ENCODE results near the gene KRTAP10-12.
"Not testable (repeated sequence)": the region's sequence is repeated elsewhere in the genome, so short reads cannot be mapped to it uniquely, and the experiment has no call there.

The KRTAP10-12 gene

GRCh38 chr21:44677881-44678280 lies 19.1 kb upstream of the KRTAP10-12 start:
- H3K27me3 ChIP-seq (ENCODE audit: control insufficient read depth, insufficient read depth, low read length), result no peaks in the 10 kb centered on the region
- no peak overlapping the region for H3K4me3 ChIP-seq (ENCODE audit: low read depth, low read length)
- peaks cover 3% of the 10 kb centered on the region; the same call in 1 of the 2 replicates for H3K4me1 ChIP-seq (ENCODE audit: control insufficient read depth, insufficient read depth, low read length)
- no peak overlapping the region for H3K27ac ChIP-seq (ENCODE audit: low read depth, low read length)
- H3K9me3 ChIP-seq (ENCODE audit: control insufficient read depth, insufficient read depth, low read depth, low read length), result peaks cover 10% of the 10 kb centered on the region; the same call in 1 of the 2 replicates
- H3K9ac ChIP-seq (ENCODE audit: low read length), result no peak overlapping the region
- no peaks in the 10 kb centered on the region for H3K36me3 ChIP-seq (ENCODE audit: control insufficient read depth, insufficient read depth, low read length)

- Histone ChIP-seq H3K4me1 (ENCODE audit: control insufficient read depth, insufficient read depth, low read length) (peaks cover 3% of the 10 kb centered on the region; the same call in 1 of the 2 replicates), H3K4me3 (ENCODE audit: low read depth, low read length) (no peak overlapping the region)
Measured at GRCh38 chr21:44681152-44681551, 15.8 kb upstream of the KRTAP10-12 start.

DNA sequence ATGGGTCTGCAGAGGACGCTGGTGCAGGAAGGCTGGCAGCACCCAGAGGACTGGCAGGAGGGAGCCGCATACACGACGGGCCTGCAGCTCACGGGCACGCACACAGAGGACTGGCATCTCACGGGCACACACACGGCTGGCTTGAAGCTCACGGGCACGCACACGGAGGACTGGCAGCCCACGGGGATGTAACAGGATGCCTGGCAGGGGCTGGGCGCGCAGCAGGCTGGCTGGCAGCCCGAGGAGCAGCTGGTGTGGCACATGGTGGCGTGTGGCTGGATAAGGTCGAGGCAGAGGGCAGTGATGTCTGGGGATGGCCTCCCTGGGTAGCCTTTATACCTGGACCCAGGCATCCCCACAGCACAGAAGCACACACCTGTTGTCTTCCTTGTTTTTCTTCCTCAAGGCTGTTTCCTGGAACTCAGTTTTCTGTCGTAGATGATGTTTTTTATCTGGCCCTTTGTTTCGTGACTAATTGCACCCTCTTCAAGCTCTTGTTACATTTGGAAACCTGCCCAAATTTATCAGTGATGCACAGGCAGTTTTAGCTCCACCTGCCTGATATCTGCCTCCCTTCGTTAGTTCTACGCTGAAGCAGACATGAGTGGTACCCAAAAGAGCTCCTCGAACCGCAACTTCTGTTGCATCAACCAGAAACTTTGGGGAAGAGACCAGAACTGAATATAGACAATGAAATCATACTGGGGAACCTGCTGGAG lies 15.0 kb upstream of the KRTAP10-12 start, which contains the start of gene KRTAP12-1:
TSS of gene KRTAP12-1 (minus strand) at position 303 of the 719 bp plus-strand sequence. CDS start at position 263, 40 bp downstream.
- no peak within 1 kb of the TSS for H3K4me3 ChIP-seq (ENCODE audit: low read depth, low read length)
- no peak within 1 kb of the TSS for H3K27ac ChIP-seq (ENCODE audit: low read depth, low read length)
- no peaks in the 10 kb centered on the region for H3K27me3 ChIP-seq (ENCODE audit: control insufficient read depth, insufficient read depth, low read length)
- H3K9me3 ChIP-seq (ENCODE audit: control insufficient read depth, insufficient read depth, low read depth, low read length), result no peaks in the 10 kb centered on the region
- no peak within 1 kb of the TSS for H3K9ac ChIP-seq (ENCODE audit: low read length)
- no peaks in the 10 kb centered on the region for H3K36me3 ChIP-seq (ENCODE audit: control insufficient read depth, insufficient read depth, low read length)
- peaks cover 9% of the 10 kb centered on the region for H3K4me1 ChIP-seq (ENCODE audit: control insufficient read depth, insufficient read depth, low read length)

More at GRCh38 chr21:44681152-44681551, 15.8 kb upstream of the KRTAP10-12 start:
- Histone ChIP-seq H3K9me3 (ENCODE audit: control insufficient read depth, insufficient read depth, low read depth, low read length) (peaks cover 3% of the 10 kb centered on the region; the same call in 1 of the 2 replicates), H3K27me3 (ENCODE audit: control insufficient read depth, insufficient read depth, low read length) (no peaks in the 10 kb centered on the region), H3K27ac (ENCODE audit: low read depth, low read length) (no peak overlapping the region), H3K9ac (ENCODE audit: low read length) (no peak overlapping the region), H3K36me3 (ENCODE audit: control insufficient read depth, insufficient read depth, low read length) (no peaks in the 10 kb centered on the region)

DNA sequence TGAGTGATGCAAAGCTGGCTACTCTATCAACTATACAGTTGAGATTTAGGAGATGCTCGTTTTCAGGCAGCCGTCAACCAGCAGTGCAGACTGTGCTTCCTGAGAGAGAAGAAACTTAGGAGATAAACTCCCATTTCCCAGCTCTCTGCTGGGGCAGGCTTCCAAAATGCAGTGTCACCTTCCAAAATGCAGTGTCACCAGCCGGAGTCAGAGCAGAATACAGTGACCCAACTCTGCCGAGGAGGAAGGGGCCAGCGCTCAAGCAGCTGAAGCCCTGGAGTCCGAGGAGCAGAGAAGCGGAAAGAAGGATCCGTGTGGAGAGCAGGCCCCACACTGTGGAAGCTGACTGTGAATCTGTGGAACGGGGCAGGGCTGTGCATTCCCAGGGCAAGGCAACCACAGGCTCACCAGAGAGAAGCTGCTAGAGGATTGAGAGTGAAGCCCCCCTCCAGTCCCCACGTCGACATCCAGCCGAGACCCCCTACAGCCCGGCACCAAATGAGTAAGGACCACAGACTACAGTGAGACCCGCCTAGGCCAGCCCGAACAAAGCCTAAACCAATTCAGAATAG lies 14.3 kb upstream of the KRTAP10-12 start:
- H3K36me3 ChIP-seq (ENCODE audit: control insufficient read depth, insufficient read depth, low read length), result no peaks in the 10 kb centered on the region
- no peaks in the 10 kb centered on the region for H3K9me3 ChIP-seq (ENCODE audit: control insufficient read depth, insufficient read depth, low read depth, low read length)
- no peaks in the 10 kb centered on the region for H3K27me3 ChIP-seq (ENCODE audit: control insufficient read depth, insufficient read depth, low read length)
- no peak overlapping the region for H3K9ac ChIP-seq (ENCODE audit: low read length)
- peaks cover 16% of the 10 kb centered on the region for H3K4me1 ChIP-seq (ENCODE audit: control insufficient read depth, insufficient read depth, low read length)
- no peak overlapping the region for H3K4me3 ChIP-seq (ENCODE audit: low read depth, low read length)
- no peak overlapping the region for H3K27ac ChIP-seq (ENCODE audit: low read depth, low read length)

- Histone ChIP-seq H3K9ac (ENCODE audit: low read length) (no peak overlapping the region), H3K4me1 (ENCODE audit: control insufficient read depth, insufficient read depth, low read length) (peaks cover 17% of the 10 kb centered on the region), H3K27me3 (ENCODE audit: control insufficient read depth, insufficient read depth, low read length) (no peaks in the 10 kb centered on the region), H3K9me3 (ENCODE audit: control insufficient read depth, insufficient read depth, low read depth, low read length) (no peaks in the 10 kb centered on the region), H3K4me3 (ENCODE audit: low read depth, low read length) (no peak overlapping the region), H3K36me3 (ENCODE audit: control insufficient read depth, insufficient read depth, low read length) (no peaks in the 10 kb centered on the region), H3K27ac (ENCODE audit: low read depth, low read length) (no peak overlapping the region)
Measured at GRCh38 chr21:44684077-44684476, 12.9 kb upstream of the KRTAP10-12 start.

DNA sequence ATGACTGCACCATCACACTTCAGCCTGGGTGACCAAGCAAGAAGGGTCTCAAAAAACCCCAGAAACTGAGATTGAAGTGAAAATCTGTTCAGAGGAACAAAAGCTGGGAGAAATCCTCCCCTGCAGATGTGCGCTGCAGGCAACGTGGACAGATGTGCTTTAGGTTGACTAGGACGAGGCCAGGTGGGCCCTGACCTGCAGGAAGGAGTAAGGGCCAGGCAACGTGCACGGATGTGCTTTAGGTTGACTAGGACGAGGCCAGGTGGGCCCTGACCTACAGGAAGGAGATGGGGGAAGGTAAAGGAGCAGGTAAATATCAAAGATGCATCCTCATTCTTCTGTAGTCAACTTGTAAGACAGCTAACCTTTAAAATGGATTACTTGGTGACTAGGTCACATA lies 12.5 kb upstream of the KRTAP10-12 start:
- no peaks in the 10 kb centered on the region for H3K27me3 ChIP-seq (ENCODE audit: control insufficient read depth, insufficient read depth, low read length)
- no peaks in the 10 kb centered on the region for H3K36me3 ChIP-seq (ENCODE audit: control insufficient read depth, insufficient read depth, low read length)
- H3K9me3 ChIP-seq (ENCODE audit: control insufficient read depth, insufficient read depth, low read depth, low read length), result no peaks in the 10 kb centered on the region
- no peak overlapping the region for H3K9ac ChIP-seq (ENCODE audit: low read length)
- no peak overlapping the region for H3K27ac ChIP-seq (ENCODE audit: low read depth, low read length)
- peaks cover 17% of the 10 kb centered on the region for H3K4me1 ChIP-seq (ENCODE audit: control insufficient read depth, insufficient read depth, low read length)
- no peak overlapping the region for H3K4me3 ChIP-seq (ENCODE audit: low read depth, low read length)

DNA sequence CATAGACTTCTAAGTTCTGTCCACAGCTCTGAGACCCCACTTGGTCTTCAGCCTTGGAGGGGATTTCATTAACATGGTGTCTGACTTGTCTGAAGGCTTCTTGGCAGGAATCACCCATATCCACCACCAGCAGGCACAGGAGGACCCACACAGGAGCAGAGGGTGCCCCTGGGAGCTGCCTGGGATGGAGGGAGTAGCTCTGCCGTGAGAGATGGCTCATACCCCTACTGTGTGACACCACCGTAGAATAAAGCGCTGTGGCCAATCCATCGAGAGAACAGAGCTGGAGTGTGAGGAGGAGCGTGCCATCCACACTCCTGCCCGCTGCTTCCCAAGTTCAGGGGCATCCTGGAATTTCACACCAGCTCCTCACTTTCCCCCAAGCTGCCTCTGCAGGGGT lies 11.9 kb upstream of the KRTAP10-12 start:
- not testable (repeated sequence) for H3K36me3 ChIP-seq (ENCODE audit: control insufficient read depth, insufficient read depth, low read length); H3K9me3 ChIP-seq (ENCODE audit: control insufficient read depth, insufficient read depth, low read depth, low read length); H3K4me3 ChIP-seq (ENCODE audit: low read depth, low read length); H3K27me3 ChIP-seq (ENCODE audit: control insufficient read depth, insufficient read depth, low read length); H3K27ac ChIP-seq (ENCODE audit: low read depth, low read length); H3K9ac ChIP-seq (ENCODE audit: low read length)
- H3K4me1 ChIP-seq (ENCODE audit: control insufficient read depth, insufficient read depth, low read length), result peaks cover 17% of the 10 kb centered on the region

DNA sequence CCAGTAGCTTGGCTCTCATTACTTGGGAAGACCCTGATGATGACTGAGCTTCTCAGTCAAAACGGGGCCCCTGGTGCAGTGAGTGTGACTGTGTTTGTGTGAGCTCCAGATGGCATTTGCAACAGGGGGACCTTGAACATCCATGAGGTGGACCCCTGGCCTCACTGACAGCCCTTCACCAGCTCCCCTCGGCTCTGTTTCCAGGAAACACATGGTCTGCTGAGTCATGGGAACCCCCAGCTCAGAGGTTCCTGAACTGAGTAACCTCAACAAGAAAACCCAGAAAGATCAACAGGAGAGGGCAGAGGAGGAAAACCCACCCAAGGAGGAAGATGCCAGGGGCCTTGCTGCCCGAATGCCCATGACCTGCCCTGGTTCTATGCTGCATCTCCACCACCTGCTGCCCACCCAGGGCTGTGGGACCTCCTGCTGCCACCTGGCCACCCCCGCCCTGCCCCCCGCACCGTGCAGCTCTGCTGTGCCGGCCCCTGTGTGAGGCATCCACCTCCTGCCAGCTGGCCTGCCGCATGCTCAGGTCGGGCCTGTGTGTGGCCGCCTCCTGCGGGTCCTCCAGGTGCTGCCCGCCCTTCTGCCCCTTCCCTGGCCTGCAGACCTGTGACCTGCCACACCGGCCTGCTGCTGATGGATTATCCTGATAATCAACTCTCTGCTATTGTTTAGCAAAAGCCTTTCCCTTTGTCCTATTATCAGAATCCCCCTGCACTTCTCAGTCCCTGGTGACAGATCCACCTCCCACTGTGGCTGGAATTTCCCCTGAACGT lies 10.8 kb upstream of the KRTAP10-12 start:
- Histone ChIP-seq H3K27ac (ENCODE audit: low read depth, low read length) (no peak overlapping the region), H3K36me3 (ENCODE audit: control insufficient read depth, insufficient read depth, low read length) (no peaks in the 10 kb centered on the region), H3K9ac (ENCODE audit: low read length) (no peak overlapping the region), H3K4me1 (ENCODE audit: control insufficient read depth, insufficient read depth, low read length) (peaks cover 17% of the 10 kb centered on the region), H3K4me3 (ENCODE audit: low read depth, low read length) (no peak overlapping the region), H3K27me3 (ENCODE audit: control insufficient read depth, insufficient read depth, low read length) (no peaks in the 10 kb centered on the region), H3K9me3 (ENCODE audit: control insufficient read depth, insufficient read depth, low read depth, low read length) (no peaks in the 10 kb centered on the region)

DNA sequence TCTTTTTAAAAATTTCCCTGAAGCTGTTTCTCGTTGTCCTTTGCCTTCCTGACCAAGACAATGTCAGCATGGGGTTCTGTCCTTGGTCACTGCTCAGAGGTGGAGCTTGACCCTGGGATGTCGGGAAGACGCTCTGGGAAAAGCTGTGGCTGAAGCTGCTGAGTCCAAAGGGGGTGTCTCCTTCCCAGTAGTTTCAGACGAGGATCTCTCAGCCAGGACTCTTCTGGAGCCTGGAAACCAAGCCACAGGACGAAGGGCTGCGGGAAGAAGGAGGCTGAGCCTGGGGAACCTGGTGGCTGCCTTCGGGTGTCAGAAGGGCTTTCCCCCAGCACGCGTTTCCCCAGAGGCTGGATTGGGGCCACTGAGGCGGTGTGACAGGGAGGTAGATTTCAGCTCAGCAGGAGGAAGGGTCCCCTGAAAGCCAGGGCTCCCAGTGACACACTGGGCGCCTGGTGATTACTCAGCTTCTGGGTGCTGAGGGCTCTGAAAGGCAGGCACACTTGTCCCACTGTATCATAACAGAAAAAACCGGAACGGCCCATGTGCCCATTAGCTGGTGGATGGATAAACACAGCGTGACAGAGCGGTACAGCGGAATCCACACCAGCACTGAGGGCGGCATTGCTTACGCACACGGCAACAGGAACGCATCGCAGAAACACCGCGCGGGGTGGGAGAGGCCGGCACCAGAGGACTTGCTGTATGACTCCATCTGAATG lies 10.0 kb upstream of the KRTAP10-12 start:
- Histone ChIP-seq H3K36me3 (ENCODE audit: control insufficient read depth, insufficient read depth, low read length) (no peaks in the 10 kb centered on the region), H3K4me3 (ENCODE audit: low read depth, low read length) (no peak overlapping the region), H3K27me3 (ENCODE audit: control insufficient read depth, insufficient read depth, low read length) (no peaks in the 10 kb centered on the region), H3K9ac (ENCODE audit: low read length) (no peak overlapping the region), H3K9me3 (ENCODE audit: control insufficient read depth, insufficient read depth, low read depth, low read length) (no peaks in the 10 kb centered on the region), H3K4me1 (ENCODE audit: control insufficient read depth, insufficient read depth, low read length) (peaks cover 17% of the 10 kb centered on the region), H3K27ac (ENCODE audit: low read depth, low read length) (no peak overlapping the region)

GRCh38 chr21:44687671-44688070 lies 9.3 kb upstream of the KRTAP10-12 start:
- Histone ChIP-seq H3K4me3 (ENCODE audit: low read depth, low read length) (no peak overlapping the region), H3K27ac (ENCODE audit: low read depth, low read length) (no peak overlapping the region), H3K9ac (ENCODE audit: low read length) (no peak overlapping the region), H3K4me1 (ENCODE audit: control insufficient read depth, insufficient read depth, low read length) (peaks cover 15% of the 10 kb centered on the region), H3K27me3 (ENCODE audit: control insufficient read depth, insufficient read depth, low read length) (no peaks in the 10 kb centered on the region), H3K36me3 (ENCODE audit: control insufficient read depth, insufficient read depth, low read length) (no peaks in the 10 kb centered on the region), H3K9me3 (ENCODE audit: control insufficient read depth, insufficient read depth, low read depth, low read length) (peaks cover 2% of the 10 kb centered on the region; the same call in 1 of the 2 replicates)

All from HUES6 (cell line).